ENCODE data around the gene RPS6KB1.
"Not testable (repeated sequence)": the region's sequence is repeated elsewhere in the genome, so short reads cannot be mapped to it uniquely, and the experiment has no call there.

The RPS6KB1 gene

DNA sequence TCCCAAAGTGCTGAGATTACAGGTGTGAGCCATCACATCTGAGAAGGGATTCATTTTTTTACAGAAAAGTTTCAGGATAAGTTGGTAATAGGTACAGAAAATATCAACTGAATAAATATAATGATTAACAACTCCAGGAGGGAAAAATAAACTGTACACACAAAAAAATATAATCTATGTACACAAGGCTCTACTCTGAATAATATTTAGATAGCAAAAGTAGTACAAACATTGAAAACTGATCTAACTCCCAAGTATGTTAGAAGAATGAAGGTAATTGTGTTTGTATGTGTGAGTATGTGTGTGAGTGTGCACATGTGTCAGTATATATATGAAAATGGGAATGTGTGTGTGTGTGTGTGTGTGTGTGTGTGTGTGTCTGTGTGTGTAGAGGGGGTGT is 20.6 kb upstream of the RPS6KB1 start:
- no peak for DNase-seq

GRCh38 chr17:59873414-59873813 is 19.5 kb upstream of the RPS6KB1 start:
- not testable (repeated sequence) for DNase-seq

DNA sequence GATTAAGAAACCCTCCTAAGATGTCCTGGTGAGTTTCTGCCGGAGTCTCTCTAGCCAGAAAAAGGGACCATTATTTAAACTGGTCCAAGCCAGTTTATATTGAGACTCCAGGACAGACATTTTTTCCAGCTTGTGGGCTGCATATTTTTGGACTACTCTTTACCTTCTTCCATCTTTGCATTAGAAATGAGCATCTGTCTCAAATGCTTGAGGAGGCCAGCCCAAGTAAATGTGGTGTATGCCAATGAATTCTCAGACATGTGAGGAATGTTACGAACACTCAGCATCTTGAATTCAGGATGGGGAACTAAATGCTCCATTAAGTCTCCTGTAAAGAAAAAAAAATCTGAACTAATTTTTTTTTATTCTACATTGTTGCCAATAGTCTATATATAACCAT is 18.5 kb upstream of the RPS6KB1 start:
- DNase-seq: no peak

GRCh38 chr17:59876107-59876506 is 16.8 kb upstream of the RPS6KB1 start:
- DNase-seq: no peak

- no peak for DNase-seq
Observed at GRCh38 chr17:59877965-59878364, 15.0 kb upstream of the RPS6KB1 start.

GRCh38 chr17:59878624-59879023 is 14.3 kb upstream of the RPS6KB1 start:
- no peak for DNase-seq

DNA sequence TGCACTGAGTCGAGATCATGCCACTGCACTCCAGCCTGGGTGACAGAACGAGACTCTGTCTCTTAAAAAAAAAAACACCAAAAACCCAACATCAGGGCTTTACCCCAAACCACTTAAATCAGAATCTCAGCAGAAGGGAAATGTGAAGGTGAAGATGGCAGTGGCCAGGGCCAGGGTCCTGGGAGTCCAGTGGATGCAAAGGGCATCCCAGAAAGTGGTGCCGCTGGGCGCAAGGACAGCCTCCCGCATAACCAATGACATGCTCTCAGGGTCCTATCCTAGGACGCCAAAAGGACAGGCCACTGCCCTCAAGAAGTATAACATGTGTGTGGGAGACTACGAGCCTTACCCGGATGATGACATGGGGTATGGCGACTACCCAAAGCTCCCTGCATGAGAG is 8.1 kb upstream of the RPS6KB1 start:
- DNase-seq: no peak

DNA sequence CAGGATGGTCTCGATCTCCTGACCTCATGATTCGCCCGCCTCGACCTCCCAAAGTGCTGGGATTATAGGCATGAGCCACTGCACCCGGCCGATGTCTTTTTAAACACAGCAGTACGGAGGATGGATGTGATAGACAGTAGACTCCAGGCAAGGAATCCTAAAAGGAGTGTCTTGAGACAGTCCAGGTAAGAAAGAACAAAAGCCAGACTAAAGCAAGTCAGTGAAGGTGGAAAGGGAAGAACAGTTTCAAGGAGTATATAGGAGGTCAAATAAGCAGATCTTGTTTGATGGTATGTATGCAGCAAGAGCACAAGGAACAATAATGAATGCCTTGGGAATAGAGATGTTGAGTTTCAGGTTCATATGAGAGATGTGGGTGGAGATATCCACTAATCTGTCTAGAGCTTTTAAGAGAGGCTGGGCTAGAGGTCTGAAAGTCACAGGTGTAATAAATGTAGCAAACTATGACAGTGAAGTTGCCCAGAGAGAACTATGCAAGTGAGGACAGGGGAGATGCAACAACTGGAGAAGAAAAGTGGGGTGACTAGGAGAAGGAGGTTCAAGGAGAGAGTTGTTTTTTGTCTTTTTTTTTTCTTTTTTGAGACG is 4.7 kb upstream of the RPS6KB1 start:
- no peak for DNase-seq

GRCh38 chr17:59890720-59891119 is 2.2 kb upstream of the RPS6KB1 start:
- peak; percentile 15 for DNase-seq

GRCh38 chr17:59892251-59892923 is 534 bp upstream of the RPS6KB1 start:
- DNase-seq: no peak

GRCh38 chr17:59893676-59894100 is 767 bp downstream of the RPS6KB1 start:
- no peak for DNase-seq

GRCh38 chr17:59897090-59897489 is 4.2 kb downstream of the RPS6KB1 start:
- DNase-seq: no peak

DNA sequence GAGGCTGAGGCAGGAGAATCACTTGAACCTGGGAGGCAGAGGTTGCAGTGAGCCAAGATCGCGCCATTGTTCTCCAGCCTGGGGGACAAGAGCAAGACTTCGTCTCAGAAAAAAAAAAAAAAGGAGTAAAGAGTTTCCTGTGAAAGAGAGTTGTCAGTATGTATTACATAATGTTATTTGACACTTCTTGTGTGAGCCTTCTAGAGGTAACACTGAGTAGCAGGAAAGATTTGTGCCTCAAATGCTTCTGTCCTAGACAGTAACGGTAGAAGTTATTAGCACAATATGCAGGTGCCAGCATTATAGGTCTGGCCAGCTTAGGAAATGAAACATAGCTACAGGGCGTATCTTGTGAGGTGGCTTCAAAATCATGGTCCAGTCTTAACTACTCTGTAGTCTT is 6.2 kb downstream of the RPS6KB1 start:
- no peak for DNase-seq

DNA sequence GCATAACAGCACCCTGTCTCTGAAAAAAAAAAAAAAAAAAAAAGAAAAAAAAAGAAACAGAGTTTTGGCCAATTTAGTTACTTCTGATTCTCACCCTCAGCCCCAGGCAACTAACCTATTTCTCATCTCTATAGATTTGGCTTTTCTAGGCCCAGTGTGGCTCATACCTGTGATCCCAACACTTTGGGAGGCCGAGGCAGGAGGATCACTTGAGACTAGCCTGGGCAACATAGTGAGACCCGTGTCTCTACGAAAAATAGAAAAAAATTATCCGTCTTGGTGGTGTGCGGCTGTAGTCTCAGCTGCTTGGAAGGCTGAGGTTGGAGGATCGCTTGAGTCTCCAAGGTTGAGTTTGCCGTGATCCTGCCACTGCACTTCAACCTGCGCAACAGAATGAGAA is 8.7 kb downstream of the RPS6KB1 start:
- no peak for DNase-seq

GRCh38 chr17:59903455-59903854 is 10.5 kb downstream of the RPS6KB1 start:
- DNase-seq: no peak

GRCh38 chr17:59907467-59907866 is 14.5 kb downstream of the RPS6KB1 start:
- DNase-seq: no peak

GRCh38 chr17:59914274-59914854 is 21.4 kb downstream of the RPS6KB1 start:
- DNase-seq: no peak

DNA sequence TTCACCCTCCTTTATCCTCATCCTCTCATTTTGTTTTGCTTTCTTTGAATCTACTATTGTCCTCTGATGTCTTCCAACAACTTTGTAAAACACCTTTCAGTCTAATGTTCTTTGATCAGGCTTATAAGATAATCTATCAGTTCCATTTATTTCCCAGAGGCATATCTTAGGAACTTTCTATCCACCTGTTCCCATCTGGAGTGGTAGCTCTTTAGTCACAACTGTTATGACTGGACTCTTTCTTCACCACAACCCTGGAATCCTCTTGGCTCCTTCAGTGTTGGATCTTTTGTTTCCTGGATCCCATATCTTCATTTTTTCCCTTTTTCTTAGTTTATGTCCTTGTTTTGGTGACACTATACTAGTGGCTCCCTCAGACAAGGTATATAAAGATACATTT is 23.5 kb downstream of the RPS6KB1 start:
- no peak for DNase-seq

DNA sequence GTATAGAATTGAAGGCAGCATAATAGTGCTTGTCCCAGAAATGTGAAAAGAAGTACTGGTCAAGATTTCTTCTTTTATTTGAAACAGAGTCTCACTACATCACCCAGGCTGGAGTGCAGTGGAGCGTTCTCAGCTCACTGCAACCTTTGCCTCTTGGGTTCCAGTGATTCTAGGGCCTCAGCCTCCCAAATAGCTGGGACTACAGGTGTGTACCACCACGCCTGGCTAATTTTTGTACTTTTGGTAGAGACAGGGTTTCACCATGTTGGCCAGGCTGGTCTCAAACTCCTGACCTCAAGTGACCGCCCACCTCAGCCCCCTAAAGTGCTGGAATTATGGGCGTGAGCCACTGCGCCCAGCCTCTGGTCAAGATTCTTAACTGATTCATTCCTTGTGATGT is 27.7 kb downstream of the RPS6KB1 start:
- DNase-seq: not testable (repeated sequence)

DNA sequence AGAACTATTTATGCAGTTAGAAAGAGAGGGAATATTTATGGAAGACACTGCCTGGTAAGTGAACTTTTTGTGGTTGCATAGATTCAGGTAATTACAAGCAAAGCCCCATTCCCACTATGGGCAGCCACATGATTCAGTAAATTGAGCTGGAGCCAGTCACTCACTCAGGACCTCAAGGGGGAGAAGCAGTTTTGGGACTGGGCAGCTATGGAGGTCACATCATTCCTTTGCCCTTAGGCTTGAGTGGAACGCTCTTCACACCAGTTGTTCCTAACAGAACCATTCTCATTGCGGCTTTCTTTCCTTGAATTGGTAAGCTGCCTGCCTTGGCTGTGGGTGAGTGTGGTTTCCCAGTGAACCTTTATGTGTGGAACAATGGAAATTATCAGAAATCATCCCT is 37.2 kb downstream of the RPS6KB1 start:
- not testable (repeated sequence) for DNase-seq

DNA sequence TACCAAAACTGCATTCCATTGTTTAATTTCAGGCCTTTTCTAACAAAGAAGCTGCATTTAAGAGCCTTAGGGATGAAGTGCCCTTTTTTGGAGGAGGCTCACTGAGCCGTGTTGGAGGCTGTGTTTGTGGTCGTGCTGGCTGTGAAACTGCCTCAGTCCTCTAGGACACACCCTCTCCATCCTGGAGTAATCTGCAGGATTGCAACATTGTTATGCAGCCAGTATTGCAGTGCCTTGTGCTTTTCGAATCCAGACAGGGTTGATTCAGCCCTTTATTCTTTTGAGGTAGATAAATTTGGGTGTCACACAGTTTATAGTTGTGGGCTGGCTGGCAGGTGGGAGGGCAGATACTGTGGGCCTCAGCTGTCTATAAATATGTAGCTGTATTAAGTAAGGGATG is 37.8 kb downstream of the RPS6KB1 start:
- not testable (repeated sequence) for DNase-seq

GRCh38 chr17:59933317-59933716 is 40.4 kb downstream of the RPS6KB1 start:
- DNase-seq: not testable (repeated sequence)

GRCh38 chr17:59940697-59941096 is 47.8 kb downstream of the RPS6KB1 start:
- DNase-seq: peak; percentile 45

DNA sequence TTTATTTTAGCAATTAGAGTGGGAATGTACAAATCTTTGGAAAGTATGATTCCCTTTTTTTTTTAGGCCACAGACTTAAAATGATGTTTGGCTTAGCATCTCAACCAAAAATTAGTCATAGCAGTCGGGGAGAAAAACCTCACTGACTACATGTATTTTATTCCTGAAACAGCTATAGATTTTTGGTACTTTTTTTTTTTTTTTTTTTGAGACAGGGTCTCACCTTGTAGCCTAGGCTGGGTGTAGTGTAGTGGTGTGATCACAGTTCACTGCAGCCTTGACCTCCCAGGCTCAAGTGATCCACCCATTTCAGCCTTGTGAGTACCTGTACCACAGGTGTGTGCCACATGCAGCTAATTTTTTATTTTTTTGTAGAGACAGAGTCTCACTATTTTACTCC is 48.2 kb downstream of the RPS6KB1 start:
- no peak for DNase-seq

DNA sequence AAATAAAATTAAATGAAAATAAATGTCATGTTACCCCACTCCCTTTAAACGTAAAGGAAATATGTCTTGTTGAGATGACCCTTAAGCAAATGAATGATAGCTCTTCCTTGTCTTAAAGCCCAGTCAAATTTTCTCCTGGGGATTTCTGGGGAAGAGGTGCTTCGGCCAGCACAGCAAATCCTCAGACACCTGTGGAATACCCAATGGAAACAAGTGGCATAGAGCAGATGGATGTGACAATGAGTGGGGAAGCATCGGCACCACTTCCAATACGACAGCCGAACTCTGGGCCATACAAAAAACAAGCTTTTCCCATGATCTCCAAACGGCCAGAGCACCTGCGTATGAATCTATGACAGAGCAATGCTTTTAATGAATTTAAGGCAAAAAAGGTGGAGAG is 53.5 kb downstream of the RPS6KB1 start:
- DNase-seq: not testable (repeated sequence)

All from activated CD4-positive, alpha-beta T cell treated with anti-CD3 and anti-CD28 coated beads for 48 hours (primary cell).